Keratinocyte (primary cell): ENCODE measurements around the gene NLRP12. TPM values are rescaled to one million over a fixed set of nuclear protein-coding genes. Genes with fewer than 3 reads are reported as not detected.
"Not testable (repeated sequence)": the region's sequence is repeated elsewhere in the genome, so short reads cannot be mapped to it uniquely, and the experiment has no call there.

ENCODE experiments used
- DNase-seq: peaks from one replicate; pipeline ENCODE4 v3.0.0-alpha.2; 2011; ENCODE audit warnings: low read depth, missing footprints, low spot score
- FAIRE-seq: peaks from 2 replicates; lab custom pipeline; 2011; peaks lifted over from hg19 to GRCh38; lab: Jason Lieb, UNC
- H2AFZ ChIP-seq: 2 replicates; pipeline ENCODE4 v1.6.0; 2012; ENCODE audit warnings: low read length, control low read depth, inconsistent platforms; ENCODE audit not compliant: control insufficient read depth
- H3K27ac ChIP-seq: 2 replicates; pipeline ENCODE4 v1.5.1; 2011; ENCODE audit warnings: low read length; ENCODE audit not compliant: control insufficient read depth, insufficient read depth
- H3K27me3 ChIP-seq: 3 replicates; pipeline ENCODE4 v1.6.0; 2011; ENCODE audit warnings: low read length; ENCODE audit not compliant: control insufficient read depth, insufficient read depth; ENCODE audit errors: extremely low read depth
- H3K36me3 ChIP-seq, 2 experiments: 2 replicates in 1 of 2; 3 replicates in 1 of 2; pipeline ENCODE4 v1.5.1; 2011; ENCODE audit warnings: low read length in 2 of 2, mild to moderate bottlenecking in 1 of 2; ENCODE audit not compliant: control insufficient read depth in 2 of 2, insufficient read depth in 2 of 2; ENCODE audit errors: extremely low read depth in 1 of 2
- H3K4me1 ChIP-seq: 3 replicates; pipeline ENCODE4 v1.5.1; 2011; ENCODE audit warnings: low read length; ENCODE audit not compliant: control insufficient read depth, insufficient read depth; ENCODE audit errors: extremely low read depth
- H3K4me2 ChIP-seq: 3 replicates; pipeline ENCODE4 v1.6.0; 2011; ENCODE audit warnings: low read depth, low read length; ENCODE audit not compliant: control insufficient read depth, insufficient read depth; ENCODE audit errors: extremely low read depth
- H3K4me3 ChIP-seq, 3 experiments: fragments of 200-600 bp in 1 of 3; sonication (generic) in 1 of 3; 2 replicates in 2 of 3; 3 replicates in 1 of 3; pipeline ENCODE4 v1.5.1; 2011 to 2016; ENCODE audit warnings: low read length in 3 of 3, mild to moderate bottlenecking in 3 of 3, control low read depth in 2 of 3, inconsistent platforms in 1 of 3, low read depth in 1 of 3, mixed read lengths in 1 of 3, mixed run types in 1 of 3, moderate library complexity in 1 of 3; ENCODE audit not compliant: control insufficient read depth in 2 of 3, insufficient read depth in 2 of 3; ENCODE audit errors: extremely low read depth in 1 of 3
- H3K79me2 ChIP-seq: 2 replicates; pipeline ENCODE4 v1.6.0; 2012; ENCODE audit warnings: low read length; ENCODE audit not compliant: control insufficient read depth, insufficient read depth
- H3K9ac ChIP-seq: 3 replicates; pipeline ENCODE4 v1.6.0; 2011; ENCODE audit warnings: low read length; ENCODE audit not compliant: control insufficient read depth, insufficient read depth; ENCODE audit errors: extremely low read depth
- H3K9me1 ChIP-seq: 3 replicates; pipeline ENCODE4 v1.6.0; 2011; ENCODE audit warnings: low read length; ENCODE audit not compliant: control insufficient read depth, insufficient read depth; ENCODE audit errors: extremely low read depth
- H3K9me3 ChIP-seq: 2 replicates; pipeline ENCODE4 v1.5.1; 2012; ENCODE audit warnings: low read depth, low read length; ENCODE audit not compliant: control insufficient read depth
- H4K20me1 ChIP-seq: 3 replicates; pipeline ENCODE4 v1.6.0; 2011; ENCODE audit warnings: low read length; ENCODE audit not compliant: control insufficient read depth, insufficient read depth; ENCODE audit errors: extremely low read depth
- EZH2 ChIP-seq: IDR thresholded peaks from one replicate; pipeline ENCODE4 v1.6.1; 2012; ENCODE audit warnings: inconsistent platforms, mild to moderate bottlenecking, low read length, moderate library complexity
- dilution Hi-C: fragments of 300-500 bp; cut with MboI; formaldehyde crosslinking; loops from one replicate; pipeline ENCODE4 v1.7.0; 2020; ENCODE audit warnings: low sequenced_read_pairs; ENCODE audit not compliant: extremely low pct_ligation_motif_present
- polyA plus RNA-seq, 5 experiments: library from polyadenylated mRNA; depleted of rRNA in 3 of 5; stranded (reverse) in 3 of 5; stranded (forward) in 1 of 5; unstranded in 1 of 5; fragments of >200 nt; gene quantifications; 1 replicate in 1 of 5; 2 replicates in 3 of 5; 3 replicates in 1 of 5; pipeline versions ENCODE4 v1.2.1 to v1.2.3, GENCODE V29; 2011 to 2012; ENCODE audit warnings: missing spikeins in 2 of 5, low read depth in 1 of 5, low replicate concordance in 1 of 5
- TF ChIP-seq, protein P1 (sequence below), 3 experiments: IDR thresholded peaks in 1 of 3; conservative IDR thresholded peaks in 1 of 3; optimal IDR thresholded peaks in 1 of 3; 2 replicates in 2 of 3; 3 replicates in 1 of 3; pipeline versions ENCODE3 to v1.5.1; 2011; ENCODE audit warnings: low read length in 3 of 3, mild to moderate bottlenecking in 3 of 3, moderate library complexity in 2 of 3, control low read depth in 1 of 3, inconsistent platforms in 1 of 3; ENCODE audit not compliant: insufficient read depth in 2 of 3; ENCODE audit errors: extremely low read depth in 1 of 3

The NLRP12 gene
- polyA plus RNA-seq, 1 donor (not counting 4 experiments of a cell fraction or from before 2014, with no cell fraction given), result not detected

DNA sequence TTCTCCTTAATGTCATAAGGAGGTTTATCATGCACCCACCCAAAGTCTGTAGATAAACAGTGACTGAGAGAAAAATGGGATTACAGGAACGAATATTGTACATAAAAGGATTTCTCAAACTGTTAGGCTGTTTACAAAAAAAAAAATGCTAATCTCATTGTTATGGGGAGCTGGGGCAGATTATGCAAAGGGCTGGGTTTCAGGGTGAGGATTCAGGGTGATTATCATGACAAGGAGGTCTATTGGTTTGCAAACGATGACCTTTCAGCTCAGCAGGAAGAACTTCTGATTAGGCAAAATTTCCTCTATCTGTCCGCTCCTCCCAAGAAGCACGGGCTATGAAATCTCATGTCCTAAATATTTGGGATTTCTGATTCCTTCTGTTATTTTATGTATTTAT lies 41.4 kb downstream of the NLRP12 start:
- no peaks in the 10 kb centered on the region for H3K79me2 ChIP-seq
- no peak for TF ChIP-seq EZH2
- TF ChIP-seq, protein P1, sequence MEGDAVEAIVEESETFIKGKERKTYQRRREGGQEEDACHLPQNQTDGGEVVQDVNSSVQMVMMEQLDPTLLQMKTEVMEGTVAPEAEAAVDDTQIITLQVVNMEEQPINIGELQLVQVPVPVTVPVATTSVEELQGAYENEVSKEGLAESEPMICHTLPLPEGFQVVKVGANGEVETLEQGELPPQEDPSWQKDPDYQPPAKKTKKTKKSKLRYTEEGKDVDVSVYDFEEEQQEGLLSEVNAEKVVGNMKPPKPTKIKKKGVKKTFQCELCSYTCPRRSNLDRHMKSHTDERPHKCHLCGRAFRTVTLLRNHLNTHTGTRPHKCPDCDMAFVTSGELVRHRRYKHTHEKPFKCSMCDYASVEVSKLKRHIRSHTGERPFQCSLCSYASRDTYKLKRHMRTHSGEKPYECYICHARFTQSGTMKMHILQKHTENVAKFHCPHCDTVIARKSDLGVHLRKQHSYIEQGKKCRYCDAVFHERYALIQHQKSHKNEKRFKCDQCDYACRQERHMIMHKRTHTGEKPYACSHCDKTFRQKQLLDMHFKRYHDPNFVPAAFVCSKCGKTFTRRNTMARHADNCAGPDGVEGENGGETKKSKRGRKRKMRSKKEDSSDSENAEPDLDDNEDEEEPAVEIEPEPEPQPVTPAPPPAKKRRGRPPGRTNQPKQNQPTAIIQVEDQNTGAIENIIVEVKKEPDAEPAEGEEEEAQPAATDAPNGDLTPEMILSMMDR (optimal IDR thresholded peaks at IDR 0.05 in 1 of 3, IDR thresholded peaks at IDR 0.05 in 1 of 3, conservative IDR thresholded peaks at IDR 0.05 in 1 of 3; ENCODE audit: extremely low read depth in 1 of 3, insufficient read depth in 2 of 3, low read length in 3 of 3), result no peak
- dilution Hi-C loops, result no loop called here
- no peak overlapping the region for H3K4me2 ChIP-seq
- peaks cover under 1% of the 10 kb centered on the region for H3K9me3 ChIP-seq
- no peaks in the 10 kb centered on the region for H3K36me3 ChIP-seq
- H3K4me1 ChIP-seq, result no peaks in the 10 kb centered on the region
- FAIRE-seq, result no peak
- H3K27me3 ChIP-seq, result no peaks in the 10 kb centered on the region
- DNase-seq, result no peak
- H3K9ac ChIP-seq, result no peak overlapping the region
- no peaks in the 10 kb centered on the region for H4K20me1 ChIP-seq
- no peak overlapping the region for H3K27ac ChIP-seq
- H2AFZ ChIP-seq, result no peak overlapping the region
- H3K4me3 ChIP-seq, result no peak overlapping the region
- no peaks in the 10 kb centered on the region for H3K9me1 ChIP-seq

DNA sequence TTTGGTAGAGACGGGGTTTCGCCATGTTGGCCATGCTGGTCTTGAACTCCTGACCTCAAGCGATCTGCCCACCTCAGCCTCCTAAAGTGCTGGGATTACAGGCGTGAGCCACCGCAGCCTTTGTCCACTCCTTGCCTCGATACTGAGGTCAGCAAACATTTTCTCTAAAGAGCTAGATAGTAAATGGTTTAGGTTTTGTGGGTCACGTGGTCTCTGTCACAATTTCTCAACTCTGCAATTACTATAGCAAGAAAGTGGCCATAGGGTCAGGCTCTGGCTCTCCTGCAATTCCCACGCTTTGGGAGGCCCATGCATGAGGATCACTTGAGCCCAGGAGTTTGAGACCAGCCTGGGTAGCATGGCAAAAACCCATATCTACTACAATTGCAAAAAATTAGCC lies 42.8 kb downstream of the NLRP12 start:
- H3K79me2 ChIP-seq, H4K20me1 ChIP-seq, H3K9me3 ChIP-seq, H3K4me1 ChIP-seq, dilution Hi-C loops, H3K27ac ChIP-seq, H3K4me3 ChIP-seq, FAIRE-seq, DNase-seq, H3K27me3 ChIP-seq, H2AFZ ChIP-seq, H3K9me1 ChIP-seq, H3K4me2 ChIP-seq, H3K9ac ChIP-seq, H3K36me3 ChIP-seq: not testable (repeated sequence)

DNA sequence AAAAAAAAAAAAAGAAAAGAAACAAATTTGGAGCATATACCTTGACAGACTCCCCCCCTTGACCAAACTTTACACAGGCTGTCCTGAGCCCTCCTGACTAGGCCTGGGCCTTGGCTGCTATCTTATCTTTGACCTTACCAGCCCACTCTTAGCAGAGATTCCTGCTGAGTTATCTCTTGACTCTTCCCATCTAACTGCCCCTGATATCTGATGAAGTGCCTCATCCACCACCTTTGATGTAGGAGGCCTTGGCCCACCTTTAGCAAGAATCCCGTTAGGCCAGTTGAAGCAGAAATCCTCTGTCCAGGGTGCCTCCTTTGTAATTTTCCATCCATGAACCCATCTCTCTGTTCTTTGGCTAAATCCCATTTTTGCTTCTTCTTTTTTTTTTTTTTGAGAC lies 43.6 kb downstream of the NLRP12 start:
- DNase-seq, result no peak
- Histone ChIP-seq H3K9me3 (no peaks in the 10 kb centered on the region), H4K20me1 (no peaks in the 10 kb centered on the region), H3K79me2 (no peaks in the 10 kb centered on the region), H3K27me3 (no peaks in the 10 kb centered on the region), H2AFZ (no peak overlapping the region), H3K9ac (no peak overlapping the region), H3K4me2 (no peak overlapping the region), H3K27ac (no peak overlapping the region), H3K9me1 (no peaks in the 10 kb centered on the region), H3K36me3 (no peaks in the 10 kb centered on the region), H3K4me1 (no peaks in the 10 kb centered on the region), H3K4me3 (no peak overlapping the region)
- TF ChIP-seq, protein P1 (optimal IDR thresholded peaks at IDR 0.05 in 1 of 3, IDR thresholded peaks at IDR 0.05 in 1 of 3, conservative IDR thresholded peaks at IDR 0.05 in 1 of 3; ENCODE audit: extremely low read depth in 1 of 3, insufficient read depth in 2 of 3, low read length in 3 of 3), result no peak
- TF ChIP-seq EZH2, result no peak
- no peak for FAIRE-seq
- dilution Hi-C loops, result no loop called here
